CD4-positive, alpha-beta T cell (primary cell): ENCODE data around the gene PNMA6E. TPM values are rescaled to one million over a fixed set of nuclear protein-coding genes. Genes with fewer than 3 reads are reported as not detected.
"Not testable (repeated sequence)": the region's sequence is repeated elsewhere in the genome, so short reads cannot be mapped to it uniquely, and the experiment has no call there.

Source experiments
- ATAC-seq: fragments of 200-7000 bp; cut with Tn5 transposase; one replicate; pipeline ENCODE4 v1.10.0; 2022; ENCODE audit warnings: mild to moderate bottlenecking; ENCODE audit not compliant: poor library complexity
- CTCF ChIA-PET: fragments of 350-600 bp; sonication (Branson Sonifier 250); formaldehyde crosslinking; loops from one replicate; lab custom pipeline; 2021; ENCODE audit warnings: antibody characterized with exemption, inconsistent platforms; lab: Charles Lee
- POLR2A ChIA-PET: fragments of 350-600 bp; sonication (Branson Sonifier 250); formaldehyde crosslinking; loops from one replicate; lab custom pipeline; 2021; ENCODE audit warnings: antibody characterized with exemption, inconsistent platforms; lab: Charles Lee
- DNase-seq, 14 experiments: peaks; one replicate each; pipeline ENCODE4 v3.0.0-alpha.2; 2013 to 2020; ENCODE audit warnings: mixed read lengths in 2 of 14
- H3K27ac ChIP-seq, 2 donors: one replicate each; pipeline versions ENCODE4 v1.5.1 to v1.7.0; 2013; ENCODE audit warnings: low read length in 2 of 2, low read depth in 1 of 2, mild to moderate bottlenecking in 1 of 2
- H3K27me3 ChIP-seq, 2 experiments: 1 replicate in 1 of 2; 2 replicates in 1 of 2; pipeline versions ENCODE4 v1.6.1 to v1.7.0; 2013; ENCODE audit warnings: low read length in 2 of 2, control low read depth in 1 of 2, mild to moderate bottlenecking in 1 of 2, moderate library complexity in 1 of 2; ENCODE audit not compliant: insufficient read depth in 2 of 2, control insufficient read depth in 1 of 2
- H3K36me3 ChIP-seq: one replicate; pipeline ENCODE4 v1.6.1; 2013; ENCODE audit warnings: low read length, control low read depth; ENCODE audit not compliant: insufficient read depth
- H3K4me1 ChIP-seq: one replicate; pipeline ENCODE4 v1.6.1; 2013; ENCODE audit warnings: low read length, control low read depth; ENCODE audit not compliant: insufficient read depth
- H3K4me3 ChIP-seq: one replicate; pipeline ENCODE4 v1.5.1; 2013; ENCODE audit warnings: mild to moderate bottlenecking, low read length, moderate library complexity
- H3K9me3 ChIP-seq, 2 experiments: 1 replicate in 1 of 2; 2 replicates in 1 of 2; pipeline versions ENCODE4 v1.6.1 to v1.7.0; 2013; ENCODE audit warnings: low read length in 2 of 2, mild to moderate bottlenecking in 2 of 2, control low read depth in 1 of 2, moderate library complexity in 1 of 2; ENCODE audit not compliant: control insufficient read depth in 1 of 2, insufficient read depth in 1 of 2
- H3K27ac Mint-ChIP-seq: one replicate; pipeline ENCODE4 v1.8.0; 2020; ENCODE audit warnings: mixed read lengths
- H3K27me3 Mint-ChIP-seq: one replicate; pipeline ENCODE4 v1.8.0; 2021; ENCODE audit warnings: mixed read lengths
- H3K36me3 Mint-ChIP-seq: one replicate; pipeline ENCODE4 v1.8.0; 2021; ENCODE audit warnings: low read depth, mixed read lengths
- H3K4me1 Mint-ChIP-seq: one replicate; pipeline ENCODE4 v1.8.0; 2021; ENCODE audit warnings: low read depth, mixed read lengths
- H3K4me3 Mint-ChIP-seq: one replicate; pipeline ENCODE4 v1.8.0; 2020; ENCODE audit warnings: mild to moderate bottlenecking, mixed read lengths
- H3K9me3 Mint-ChIP-seq: one replicate; pipeline ENCODE4 v1.8.0; 2020; ENCODE audit warnings: mixed read lengths
- CTCF ChIP-seq: fragments of 200-600 bp; IDR thresholded peaks from one replicate; pipeline ENCODE4 v1.8.0; 2022; ENCODE audit warnings: antibody characterized with exemption, mild to moderate bottlenecking
- intact Hi-C, 2 experiments: fragments of 100-400 bp; cut with DNase I in 1 of 2; cut with micrococcal nuclease in 1 of 2; formaldehyde crosslinking; loops; one replicate each; pipeline versions ENCODE4 v1.15.1 to v1.9.0; 2023 to 2025; cut with DNase I, micrococcal nuclease
- total RNA-seq, 174 experiments: library from RNA in 2 of 174; stranded (reverse) in 2 of 174; gene quantifications; one replicate each; pipeline ENCODE4 v1.2.3 and lab custom pipeline; 2021 to 2026

PNMA6E gene
- total RNA-seq, 2 experiments from 2014 or later: not detected

DNA sequence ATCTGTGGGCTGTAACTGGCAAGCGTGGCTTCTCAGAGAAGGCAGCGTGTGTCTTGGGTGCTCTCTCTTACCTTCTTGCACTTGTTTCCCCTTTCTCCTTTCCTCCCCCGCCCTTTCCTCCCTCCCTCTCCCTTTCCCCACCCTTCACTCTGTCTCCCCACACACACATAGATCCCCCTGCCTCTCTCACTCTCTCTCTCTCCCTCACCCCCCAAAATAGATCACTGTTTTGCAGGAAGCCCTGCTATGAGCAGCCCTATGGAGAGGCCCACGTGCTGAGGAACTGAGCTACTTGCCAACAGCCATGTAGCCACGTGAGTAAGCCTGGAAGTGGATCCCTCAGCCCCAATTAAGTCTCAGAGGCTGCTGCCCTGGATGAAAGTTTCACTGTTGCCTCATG, 4.3 kb upstream of the PNMA6E start:
- no peak for DNase-seq
- H3K9me3 Mint-ChIP-seq: no peaks in the 10 kb centered on the region
- no peaks in the 10 kb centered on the region for H3K36me3 ChIP-seq
- H3K4me3 Mint-ChIP-seq: no peak overlapping the region
- ChIA-PET CTCF (no interaction called here), POLR2A (no interaction called here)
- intact Hi-C loops: no loop called here
- H3K36me3 Mint-ChIP-seq: no peaks in the 10 kb centered on the region
- no peaks in the 10 kb centered on the region for H3K27me3 ChIP-seq
- H3K4me1 Mint-ChIP-seq: no peaks in the 10 kb centered on the region
- H3K4me1 ChIP-seq: no peaks in the 10 kb centered on the region
- no peak for TF ChIP-seq CTCF
- H3K27ac ChIP-seq: no peak overlapping the region
- no peaks in the 10 kb centered on the region for H3K27me3 Mint-ChIP-seq
- H3K9me3 ChIP-seq: no peaks in the 10 kb centered on the region
- H3K4me3 ChIP-seq: no peak overlapping the region
- no peak for ATAC-seq
- H3K27ac Mint-ChIP-seq: no peak overlapping the region

- H3K9me3 Mint-ChIP-seq, CTCF ChIA-PET, DNase-seq, ATAC-seq, H3K4me1 ChIP-seq, H3K36me3 ChIP-seq, H3K27me3 ChIP-seq, H3K27ac Mint-ChIP-seq, H3K4me1 Mint-ChIP-seq, H3K27me3 Mint-ChIP-seq, H3K4me3 ChIP-seq, H3K9me3 ChIP-seq, intact Hi-C loops, H3K4me3 Mint-ChIP-seq, H3K27ac ChIP-seq, POLR2A ChIA-PET, H3K36me3 Mint-ChIP-seq: not testable (repeated sequence)
Measured at GRCh38 chrX:153404333-153404732, 3.2 kb upstream of the PNMA6E start.

DNA sequence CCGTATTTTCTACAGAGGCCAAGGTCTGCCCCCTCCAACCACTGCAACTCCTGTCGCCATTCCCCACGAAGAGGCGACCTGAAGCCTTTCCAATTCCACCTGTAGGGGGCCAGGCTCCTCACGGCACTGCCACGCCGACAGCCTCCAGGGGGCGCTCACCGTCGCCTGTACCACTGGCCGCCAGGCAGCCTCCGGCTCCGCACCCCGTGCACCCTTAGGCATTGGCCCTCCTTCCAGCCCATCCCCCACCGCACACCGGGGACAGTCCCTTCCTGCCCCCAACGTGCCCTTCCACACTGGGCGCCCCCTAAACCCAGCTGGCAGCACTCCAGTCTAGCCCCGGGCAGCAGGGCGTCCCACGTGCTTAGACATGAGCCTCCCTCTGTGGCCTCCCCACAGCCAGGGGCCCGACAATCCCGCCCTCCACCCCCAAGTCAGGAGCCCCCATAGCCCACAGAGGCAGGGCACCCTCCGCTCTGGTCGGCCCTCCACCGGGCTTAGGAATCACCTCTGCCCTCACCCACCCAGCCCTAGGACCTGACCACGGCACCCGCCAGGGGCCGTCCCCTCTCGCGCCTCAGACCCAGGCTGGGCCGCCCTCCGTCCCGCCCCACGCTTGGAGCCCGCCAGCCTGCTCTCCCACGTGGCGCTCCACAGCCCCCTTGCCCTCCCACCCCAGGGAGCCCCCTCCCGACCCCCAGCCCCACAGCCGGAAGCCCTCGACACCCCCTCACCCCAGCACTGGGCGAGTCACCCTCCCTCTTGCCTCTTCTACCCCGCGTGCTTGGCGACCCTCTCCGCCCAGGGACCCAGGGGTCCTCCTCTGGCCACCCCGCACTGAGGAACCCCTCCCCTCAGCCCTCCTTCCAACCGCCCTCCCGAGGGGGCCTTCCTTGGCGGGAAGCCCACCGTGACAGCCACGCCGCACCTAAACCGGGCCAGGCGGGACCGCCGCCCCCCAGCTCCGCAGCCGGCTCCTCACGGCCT, 711 bp downstream of the PNMA6E start:
- intact Hi-C loops: no loop called here
- no peaks in the 10 kb centered on the region for H3K9me3 Mint-ChIP-seq
- ChIA-PET POLR2A (no interaction called here), CTCF (no interaction called here)
- TF ChIP-seq CTCF: peak; percentile 39
- H3K27me3 Mint-ChIP-seq: no peaks in the 10 kb centered on the region
- no peak overlapping the region for H3K4me3 Mint-ChIP-seq
- H3K4me1 Mint-ChIP-seq: no peaks in the 10 kb centered on the region
- no peaks in the 10 kb centered on the region for H3K9me3 ChIP-seq
- ATAC-seq: peak; percentile 54
- H3K4me3 ChIP-seq: no peak overlapping the region
- no peak overlapping the region for H3K27ac ChIP-seq
- DNase-seq: peak; percentile 13 to 74 (median 36)
- H3K27ac Mint-ChIP-seq: no peak overlapping the region
- H3K36me3 ChIP-seq: no peaks in the 10 kb centered on the region
- H3K27me3 ChIP-seq: no peaks in the 10 kb centered on the region
- peaks cover 7% of the 10 kb centered on the region for H3K4me1 ChIP-seq
- no peaks in the 10 kb centered on the region for H3K36me3 Mint-ChIP-seq
